H1 (cell line): ENCODE results near the gene RNF6.

Experiments
- BRCA1 ChIP-seq: IDR thresholded peaks from 2 replicates; pipeline ENCODE4 v1.6.1; 2012; ENCODE audit warnings: low read depth, low read length, improper control_type of control experiment
- CHD2 ChIP-seq: IDR thresholded peaks from 2 replicates; pipeline ENCODE4 v1.6.1; 2012; ENCODE audit warnings: low read length, improper control_type of control experiment
- CTCF ChIP-seq, 3 experiments: IDR thresholded peaks; 1 replicate in 2 of 3; 2 replicates in 1 of 3; pipeline versions ENCODE4 v1.5.1 to v1.6.1; 2011; ENCODE audit warnings: low read length in 3 of 3, mild to moderate bottlenecking in 3 of 3, inconsistent platforms in 2 of 3, low read depth in 1 of 3, moderate library complexity in 1 of 3; ENCODE audit not compliant: insufficient read depth in 1 of 3; ENCODE audit errors: control extremely low read depth in 1 of 3
- EGR1 ChIP-seq: IDR thresholded peaks from 2 replicates; pipeline ENCODE4 v1.6.1; 2011; ENCODE audit warnings: low read depth, low read length, borderline replicate concordance
- EZH2 ChIP-seq: fragments of 200-600 bp; sonication (generic); IDR thresholded peaks from 2 replicates; pipeline ENCODE4 v1.7.1; 2012; ENCODE audit warnings: low read depth, mild to moderate bottlenecking, moderate library complexity, low read length, inconsistent platforms; ENCODE audit not compliant: severe bottlenecking
- HDAC2 ChIP-seq, 2 experiments: fragments of 300-600 bp in 1 of 2; sonication (generic) in 1 of 2; IDR thresholded peaks; 2 replicates each; pipeline ENCODE4 v1.6.1; 2011 to 2012; ENCODE audit warnings: low read depth in 2 of 2, low read length in 2 of 2, mild to moderate bottlenecking in 2 of 2, moderate library complexity in 2 of 2, borderline replicate concordance in 1 of 2, inconsistent platforms in 1 of 2
- KDM5A ChIP-seq: fragments of 200-600 bp; IDR thresholded peaks from 2 replicates; pipeline ENCODE4 v1.7.1; 2012; ENCODE audit warnings: mild to moderate bottlenecking, low read length, inconsistent platforms, mixed read lengths
- POLR2A ChIP-seq, 2 experiments: IDR thresholded peaks; 1 replicate in 1 of 2; 2 replicates in 1 of 2; pipeline ENCODE4 v1.6.1; 2011; ENCODE audit warnings: low read depth in 2 of 2, low read length in 2 of 2, mild to moderate bottlenecking in 2 of 2; ENCODE audit errors: control extremely low read depth in 1 of 2
- SIN3A ChIP-seq, 2 experiments: IDR thresholded peaks in 1 of 2; conservative IDR thresholded peaks in 1 of 2; 2 replicates each; pipeline ENCODE4 v1.6.1; 2011 to 2012; ENCODE audit warnings: low read length in 2 of 2, improper control_type of control experiment in 1 of 2, low read depth in 1 of 2, mild to moderate bottlenecking in 1 of 2
- SP2 ChIP-seq: IDR thresholded peaks from 2 replicates; pipeline ENCODE4 v1.6.1; 2012; ENCODE audit warnings: mild to moderate bottlenecking, low read length, inconsistent platforms
- TAF1 ChIP-seq: IDR thresholded peaks from 2 replicates; pipeline ENCODE4 v1.6.1; 2011; ENCODE audit warnings: mild to moderate bottlenecking, low read depth, low read length
- ZNF274 ChIP-seq: IDR thresholded peaks from 2 replicates; pipeline ENCODE4 v1.7.0; 2012; ENCODE audit warnings: low read length, borderline replicate concordance; ENCODE audit errors: extremely low read depth

GRCh38 chr13:26220575-26220974, 1.5 kb downstream of the RNF6 start:
- TF ChIP-seq KDM5A, result no peak
- TF ChIP-seq SP2, result no peak
- TF ChIP-seq POLR2A (IDR thresholded peaks at IDR 0.05; ENCODE audit: control extremely low read depth in 1 of 2, low read depth in 2 of 2, low read length in 2 of 2), result no peak
- no peak for TF ChIP-seq HDAC2 (IDR thresholded peaks at IDR 0.05; ENCODE audit: borderline replicate concordance in 1 of 2, low read depth in 2 of 2, low read length in 2 of 2)
- no peak for TF ChIP-seq SIN3A (conservative IDR thresholded peaks at IDR 0.05 in 1 of 2, IDR thresholded peaks at IDR 0.05 in 1 of 2; ENCODE audit: low read depth in 1 of 2, low read length in 2 of 2)
- no peak for TF ChIP-seq EGR1
- no peak for TF ChIP-seq ZNF274
- no peak for TF ChIP-seq CHD2
- no peak for TF ChIP-seq TAF1
- TF ChIP-seq BRCA1, result no peak
- no peak for TF ChIP-seq EZH2
- no peak for TF ChIP-seq CTCF (IDR thresholded peaks at IDR 0.05; ENCODE audit: control extremely low read depth in 1 of 3, insufficient read depth in 1 of 3, low read depth in 1 of 3, low read length in 3 of 3)
